DMS153 (cell line): ENCODE results near the gene TBC1D4.

Experiments used
- DNase-seq: peaks from one replicate; lab custom pipeline; 2025; lab: John Stamatoyannopoulos, UW

TBC1D4 gene

DNA sequence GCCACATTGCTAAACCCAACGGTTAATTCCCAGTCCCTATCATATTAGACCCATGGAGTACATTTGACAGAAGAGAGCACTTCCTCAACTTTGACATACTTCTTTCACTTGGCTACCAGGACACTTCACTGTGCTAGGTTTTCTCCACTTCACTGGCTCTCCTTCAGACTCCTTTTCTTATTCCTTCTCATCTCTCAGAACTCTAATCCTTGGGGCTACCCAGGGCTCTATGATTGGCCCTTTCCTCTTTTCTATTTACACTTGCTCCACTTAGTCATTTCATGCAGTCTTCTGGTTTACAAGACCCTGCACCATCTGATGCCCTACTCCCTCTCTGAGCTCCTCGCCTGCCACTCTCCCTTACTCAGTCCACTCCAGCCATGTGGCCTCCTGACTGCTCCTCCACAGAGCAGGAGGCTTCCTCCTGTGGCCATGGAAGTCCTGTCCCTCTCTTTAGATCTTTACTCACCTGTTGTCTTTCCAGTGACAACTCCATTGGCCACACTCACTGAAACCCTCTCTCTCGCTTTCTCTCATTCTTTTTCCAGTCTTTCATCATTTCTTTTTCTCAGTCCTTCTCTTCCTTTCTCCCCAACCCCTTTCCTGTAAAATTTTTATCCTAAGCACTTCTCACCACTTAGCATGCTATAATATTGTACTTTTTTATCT is 90.4 kb downstream of the TBC1D4 start:
- no peak for DNase-seq

- DNase-seq: no peak
Measured at GRCh38 chr13:75390229-75390628, 91.7 kb downstream of the TBC1D4 start.

- no peak for DNase-seq
Measured at GRCh38 chr13:75385708-75386083, 96.3 kb downstream of the TBC1D4 start.

DNA sequence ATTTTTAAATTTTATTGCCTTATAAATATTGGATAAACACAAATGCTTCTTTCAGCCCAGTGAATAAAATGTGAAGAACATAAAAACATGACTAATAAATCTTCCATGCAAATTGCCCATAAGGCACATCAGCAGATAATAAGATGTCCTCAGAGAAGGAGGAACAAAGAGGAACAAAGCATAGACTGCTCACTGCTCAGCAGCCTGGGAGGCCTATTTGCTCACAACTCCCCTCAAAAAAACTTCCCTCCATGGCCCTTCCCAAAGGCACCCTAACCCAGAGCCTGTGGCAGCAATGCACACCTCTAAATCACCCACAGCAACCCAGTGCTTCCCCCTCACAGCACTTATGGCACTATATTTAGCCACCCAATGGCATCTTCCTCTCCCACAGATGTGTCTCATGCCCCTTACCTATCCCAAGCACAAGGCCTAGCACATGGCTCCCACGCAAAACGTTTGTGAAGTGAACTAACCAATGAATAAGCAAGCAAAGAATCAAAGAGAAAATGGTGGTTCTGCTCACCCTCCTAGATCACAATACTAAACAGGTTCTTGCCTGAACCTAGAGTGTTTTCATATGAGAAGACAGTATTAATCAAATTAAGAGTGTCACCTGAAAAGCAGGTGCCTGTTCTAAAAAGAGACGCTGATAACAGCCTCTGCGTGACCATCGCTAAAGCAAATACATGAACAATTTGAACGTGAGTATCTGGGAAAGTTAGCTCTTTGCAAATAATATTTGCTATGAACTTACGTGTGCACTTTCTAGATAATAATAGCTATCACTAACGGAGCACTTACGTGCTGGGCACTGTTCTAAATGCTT is 96.9 kb downstream of the TBC1D4 start:
- peak; percentile 65 for DNase-seq

GRCh38 chr13:75383064-75383715 is 98.8 kb downstream of the TBC1D4 start:
- DNase-seq: no peak

DNA sequence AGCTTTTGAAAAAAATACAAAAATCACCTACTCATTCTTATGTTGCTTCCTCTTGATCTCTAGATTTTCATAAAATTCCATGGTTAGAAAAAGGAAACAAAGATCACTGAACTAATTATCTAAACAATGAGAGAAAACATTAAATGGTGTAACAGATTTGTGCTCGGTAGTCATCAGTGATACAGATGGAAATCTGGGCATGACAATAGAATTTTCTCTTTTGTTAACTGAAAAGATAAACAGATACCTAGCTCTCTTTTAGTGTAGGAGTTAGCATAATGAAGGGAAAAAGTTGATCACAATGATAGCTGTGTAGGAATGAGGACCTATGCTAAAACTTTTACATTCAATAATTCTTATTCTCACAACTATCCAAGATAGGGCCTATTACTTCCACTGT is 103.7 kb downstream of the TBC1D4 start:
- DNase-seq: no peak

DNA sequence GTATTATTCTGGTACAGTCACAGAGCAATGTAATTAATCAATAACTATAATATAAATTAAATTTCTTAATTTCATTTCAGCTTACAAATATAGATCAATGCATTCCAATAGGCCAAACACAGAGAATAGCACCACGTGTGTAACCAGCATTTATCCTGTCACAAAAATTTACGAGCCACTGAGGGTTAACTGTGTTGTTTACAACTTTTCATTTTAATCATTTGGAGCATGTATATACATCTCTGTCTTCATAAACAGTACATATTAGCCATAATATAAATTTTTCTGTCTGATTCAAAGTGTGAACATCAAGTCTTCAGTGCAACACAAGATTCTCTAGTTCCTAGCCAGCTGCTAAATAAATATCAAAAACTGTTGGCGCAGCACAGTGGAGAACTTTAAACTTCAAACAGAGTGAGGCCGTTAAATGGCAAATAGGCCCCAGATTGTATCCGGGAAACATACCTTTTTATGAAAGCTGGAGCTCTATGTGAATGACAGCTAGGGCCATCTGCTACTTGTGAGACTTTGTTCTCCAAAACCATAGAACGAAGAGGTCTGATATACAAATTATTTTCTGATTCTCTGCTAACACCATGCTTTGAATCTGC is 105.1 kb downstream of the TBC1D4 start:
- DNase-seq: no peak

DNA sequence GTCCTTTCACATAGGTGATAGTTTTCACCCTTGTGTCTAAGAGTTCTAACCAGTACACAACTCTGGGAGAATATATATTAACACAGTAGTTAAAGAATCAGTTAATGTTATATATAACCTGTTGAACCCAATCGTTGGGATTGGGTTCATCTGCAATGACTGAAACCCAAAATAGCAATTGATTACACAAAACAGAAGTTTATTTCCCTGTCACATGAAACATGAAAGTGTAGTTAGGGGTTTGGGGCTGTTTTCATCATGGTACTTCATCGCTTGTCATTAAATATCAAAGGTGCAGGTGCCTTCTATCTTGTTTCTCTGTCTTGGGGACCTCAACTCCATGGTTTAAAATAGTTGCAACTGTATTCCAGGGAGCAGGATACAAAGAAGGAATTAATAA is 106.6 kb downstream of the TBC1D4 start:
- no peak for DNase-seq

GRCh38 chr13:75373988-75374387 is 108.0 kb downstream of the TBC1D4 start:
- DNase-seq: no peak

DNA sequence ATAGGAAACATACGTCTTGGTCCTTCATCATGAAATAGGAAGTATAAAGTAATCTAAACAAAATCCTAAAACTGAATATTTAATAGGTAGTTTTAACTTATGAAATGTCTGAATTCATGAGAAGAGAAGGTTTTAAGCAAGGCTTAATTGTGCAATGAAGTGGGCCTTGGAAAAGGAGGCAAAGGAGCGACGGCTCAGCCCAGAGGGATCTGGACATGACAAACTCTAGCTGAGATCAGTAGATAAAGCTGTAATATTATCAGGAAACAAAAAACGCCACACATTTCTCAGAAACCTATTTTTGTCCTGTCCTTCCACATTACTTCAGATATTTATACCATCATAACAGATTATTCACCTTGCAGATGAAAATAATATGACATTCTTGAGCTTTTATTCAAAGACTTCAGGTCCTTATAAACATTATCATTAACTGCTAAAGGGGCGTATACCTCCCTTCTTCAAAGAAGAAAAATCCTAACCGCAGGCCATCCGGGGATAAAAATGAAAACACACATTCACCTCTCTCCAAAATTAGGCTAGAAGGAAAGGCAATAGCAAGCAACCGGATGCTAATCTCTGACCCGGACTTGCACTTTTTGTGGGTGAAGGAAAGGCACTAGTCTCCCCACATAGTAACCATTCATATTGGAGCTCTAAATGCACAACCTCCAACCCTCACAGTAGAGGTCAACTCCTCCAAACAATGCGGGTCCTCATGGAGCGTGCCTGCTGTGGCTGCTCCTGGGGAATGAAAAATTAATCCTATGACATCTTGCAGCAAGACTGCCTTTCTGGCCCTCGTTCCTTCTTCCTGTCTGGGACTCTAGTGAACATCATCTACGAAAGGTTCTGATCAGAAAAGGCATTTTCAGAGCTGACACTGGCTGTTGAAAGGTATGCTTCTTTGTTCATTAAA is 108.8 kb downstream of the TBC1D4 start:
- no peak for DNase-seq

GRCh38 chr13:75372517-75372916 is 109.5 kb downstream of the TBC1D4 start:
- no peak for DNase-seq

DNA sequence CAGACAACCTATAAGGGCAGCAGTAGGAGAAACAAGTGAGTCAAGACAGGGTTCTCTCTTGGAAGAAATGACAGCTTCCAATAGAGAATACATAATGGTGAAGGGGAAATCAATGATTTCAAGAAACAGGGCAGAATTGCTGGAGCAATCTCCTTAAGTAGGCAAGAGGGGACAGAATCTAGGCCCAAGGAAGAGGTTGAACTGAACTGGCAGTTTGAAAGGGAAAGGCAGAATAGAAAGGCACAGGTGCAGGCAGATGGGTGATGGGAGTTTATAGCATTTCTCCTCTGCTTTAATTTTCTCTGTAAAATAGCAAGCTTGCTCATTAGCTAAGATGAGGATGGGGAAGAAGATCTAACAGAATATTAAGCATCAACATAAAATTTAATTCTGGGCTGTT is 110.8 kb downstream of the TBC1D4 start:
- no peak for DNase-seq

DNA sequence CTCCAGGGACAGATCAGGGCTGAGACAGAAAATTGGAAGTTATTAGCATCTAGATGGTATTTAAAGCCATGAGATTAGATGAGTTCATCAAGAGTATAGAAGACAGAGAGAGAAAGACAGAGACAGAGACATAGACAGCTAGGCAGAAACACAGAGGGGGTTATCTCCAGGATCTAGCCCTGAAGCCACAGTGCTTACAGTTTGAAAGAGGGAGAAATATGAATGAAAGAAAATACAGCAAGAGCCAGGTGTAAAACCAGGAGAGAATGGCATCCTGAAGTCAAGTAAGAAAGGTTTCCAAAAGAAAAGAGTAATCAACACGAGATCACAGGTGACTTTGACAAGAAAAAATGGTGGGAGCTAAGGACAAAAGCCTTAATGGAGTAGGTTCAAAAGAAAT is 111.2 kb downstream of the TBC1D4 start:
- no peak for DNase-seq

DNA sequence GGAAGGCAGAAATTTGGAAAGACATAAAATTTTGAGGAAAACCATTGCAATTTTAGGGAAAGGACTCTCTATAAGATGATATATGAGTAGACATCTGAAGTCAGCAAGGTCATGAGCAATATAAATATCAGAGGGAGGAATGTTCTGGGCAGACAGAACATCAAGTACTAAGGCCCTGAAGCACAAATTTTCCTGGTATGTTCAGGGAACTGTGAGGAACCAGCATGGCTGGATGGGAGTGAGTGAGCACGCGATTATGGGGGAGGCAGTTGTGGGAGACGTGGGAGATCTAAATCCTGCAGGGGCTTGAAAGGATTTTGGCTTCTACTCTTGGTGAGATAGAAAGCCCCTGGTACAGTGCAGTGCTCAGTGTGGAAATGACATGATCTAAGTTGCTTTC is 112.0 kb downstream of the TBC1D4 start:
- DNase-seq: no peak

DNA sequence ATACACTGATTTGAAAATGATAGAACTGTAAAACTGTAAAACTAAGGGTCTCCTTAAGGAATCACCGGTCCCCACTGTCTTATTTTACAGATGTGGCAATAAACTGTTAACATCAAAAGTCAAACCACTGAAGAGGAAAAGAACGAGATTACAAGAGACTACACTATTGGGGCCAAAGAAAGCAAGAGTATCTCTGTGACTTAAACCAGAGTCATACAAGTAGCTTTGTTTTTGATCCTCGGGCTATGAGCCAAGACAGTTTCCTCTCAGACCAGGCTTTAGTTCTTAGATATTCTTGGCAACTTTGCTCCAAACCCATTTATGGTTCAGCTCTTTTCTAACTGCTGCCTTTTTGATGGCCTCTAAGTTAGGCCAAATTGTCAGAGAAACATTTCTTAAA is 113.8 kb downstream of the TBC1D4 start:
- DNase-seq: no peak

- no peak for DNase-seq
Measured at GRCh38 chr13:75366380-75367280, 115.3 kb downstream of the TBC1D4 start.

GRCh38 chr13:75365724-75366173 is 116.2 kb downstream of the TBC1D4 start:
- DNase-seq: no peak

DNA sequence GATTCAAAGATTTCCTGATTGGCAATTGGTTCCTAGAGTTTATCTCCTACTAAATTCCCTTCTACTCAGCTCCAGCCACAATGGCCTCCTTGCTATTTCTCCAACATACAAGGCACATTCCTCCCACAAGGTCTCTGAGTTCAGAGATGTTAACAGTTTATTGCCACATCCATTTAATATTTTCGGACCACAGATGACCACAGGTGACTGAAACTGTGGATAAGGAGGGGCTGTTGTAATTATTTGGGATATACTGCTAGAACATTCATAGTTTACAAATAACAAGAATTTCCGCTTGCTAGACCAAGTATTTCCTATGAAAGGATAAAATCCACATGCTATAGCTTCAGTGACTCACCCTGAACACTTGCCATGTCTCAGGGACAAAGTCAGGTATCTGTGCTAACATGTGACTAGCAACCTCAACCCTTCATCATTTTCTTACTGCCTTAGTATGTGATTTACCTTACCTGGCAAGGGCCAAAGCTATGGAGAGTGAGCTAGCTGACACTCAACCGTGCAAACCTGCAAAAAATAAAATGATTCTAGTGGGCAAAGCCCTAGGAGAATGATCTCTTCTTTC is 117.7 kb downstream of the TBC1D4 start:
- DNase-seq: no peak

DNA sequence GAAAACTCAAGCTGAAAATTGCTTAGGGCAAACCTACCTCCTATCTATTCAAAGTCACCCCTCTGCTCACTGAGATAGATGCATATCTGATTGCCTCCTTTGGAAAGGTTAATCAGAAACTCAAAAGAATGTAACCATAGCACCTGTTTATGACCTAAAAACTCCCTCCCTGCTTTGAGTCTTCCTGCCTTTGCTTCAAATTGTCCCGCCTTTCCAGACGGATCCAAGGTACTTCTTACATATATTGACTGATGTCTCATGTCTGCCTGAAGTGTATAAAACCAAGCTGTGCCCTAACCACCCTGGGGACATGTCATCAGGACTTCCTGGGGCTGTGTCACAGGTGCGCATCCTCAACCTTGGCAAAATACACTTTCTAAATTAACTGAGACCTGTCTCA is 118.6 kb downstream of the TBC1D4 start:
- DNase-seq: no peak

GRCh38 chr13:75362026-75362425 is 119.9 kb downstream of the TBC1D4 start:
- no peak for DNase-seq
